NCI-H69 (cell line): Measurements from ENCODE around the gene FOXRED1.
A peak's percentile ranks its signal among the peaks of the same experiment; 100 is the strongest.

ENCODE experiments used
- DNase-seq: peaks from one replicate; lab custom pipeline; 2025; lab: John Stamatoyannopoulos, UW

The FOXRED1 gene

DNA sequence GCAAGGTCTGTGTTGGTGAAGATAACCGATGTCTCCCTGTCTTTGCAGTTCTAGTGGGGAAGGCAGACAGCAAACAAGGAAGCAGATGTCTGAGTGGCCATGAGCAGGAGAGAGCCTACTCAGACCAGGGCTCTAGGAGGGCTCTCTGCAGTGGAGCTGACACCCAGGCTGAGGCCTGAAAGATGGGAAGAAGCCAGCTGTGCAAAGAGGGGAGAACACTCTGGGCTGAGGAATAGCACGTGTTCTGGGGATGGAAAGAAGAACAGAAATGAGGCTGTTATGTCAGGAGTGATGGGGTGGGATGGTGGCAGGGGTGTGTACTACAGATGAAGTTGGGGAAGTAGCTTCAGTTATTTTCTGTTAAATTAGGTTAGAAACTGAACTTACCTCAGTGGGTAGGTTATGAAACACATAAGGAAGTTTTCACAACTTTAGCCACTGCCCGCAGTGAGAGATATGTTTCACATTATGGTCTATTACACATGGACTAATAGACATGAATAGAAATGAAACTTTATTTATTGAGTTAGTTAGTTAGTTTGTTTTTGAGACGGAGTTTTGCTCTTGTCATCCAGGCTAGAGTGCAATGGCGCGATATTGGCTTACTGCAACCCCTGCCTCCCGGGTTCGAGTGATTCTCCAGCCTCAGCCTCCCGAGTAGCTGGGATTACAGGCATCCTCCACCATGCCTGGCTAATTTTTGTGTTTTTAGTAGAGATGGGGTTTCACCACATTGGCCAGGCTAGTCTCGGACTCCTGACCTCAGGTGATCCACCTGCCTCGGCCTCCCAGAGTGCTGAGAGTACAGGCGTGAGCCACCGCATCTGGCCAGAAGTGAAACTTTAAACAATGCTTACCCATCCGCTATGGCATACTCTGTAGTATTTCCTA lies 42.7 kb downstream of the FOXRED1 start:
- DNase-seq, result no peak

DNA sequence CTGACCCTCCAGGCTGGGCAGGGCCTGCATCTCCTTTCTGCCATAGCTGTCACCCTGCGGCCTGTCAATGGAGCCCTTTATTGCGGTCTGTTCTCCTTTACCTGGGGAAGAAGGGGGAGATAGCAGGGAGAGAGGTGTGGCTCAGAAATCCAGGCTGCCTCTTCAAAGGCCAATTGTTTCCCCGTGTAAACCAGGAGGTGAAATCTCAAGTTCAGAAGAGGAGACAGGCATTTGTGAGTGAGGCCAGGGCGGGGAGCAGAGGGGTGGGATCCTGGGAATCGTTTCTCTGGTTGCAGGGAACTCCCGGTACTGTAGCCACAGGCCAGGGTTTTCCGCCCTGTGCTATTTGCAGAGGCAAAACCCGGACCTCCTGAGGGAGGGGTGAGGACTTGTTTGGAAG lies 44.0 kb downstream of the FOXRED1 start:
- no peak for DNase-seq

DNA sequence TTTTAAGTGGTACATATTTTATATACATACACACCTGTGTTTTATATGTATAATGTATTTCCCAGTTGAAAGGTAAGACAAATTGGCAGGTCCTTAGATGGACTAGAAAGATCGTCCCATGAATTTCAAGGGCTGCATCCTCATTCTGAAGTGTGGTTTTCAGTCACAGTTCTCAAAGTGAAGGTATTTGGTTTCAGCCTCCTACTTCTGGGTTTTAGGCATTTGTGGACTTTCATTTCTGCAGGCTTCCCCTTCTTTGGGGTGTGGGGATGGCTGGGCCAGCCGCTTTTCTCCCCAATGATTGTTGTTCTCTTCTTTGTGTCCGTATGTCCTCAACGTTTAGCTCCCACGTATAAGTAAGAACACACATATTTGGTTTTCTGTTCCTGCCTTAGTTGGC lies 44.9 kb downstream of the FOXRED1 start:
- DNase-seq, result no peak

- no peak for DNase-seq
Measured at GRCh38 chr11:126317432-126317755, 48.4 kb downstream of the FOXRED1 start.

DNA sequence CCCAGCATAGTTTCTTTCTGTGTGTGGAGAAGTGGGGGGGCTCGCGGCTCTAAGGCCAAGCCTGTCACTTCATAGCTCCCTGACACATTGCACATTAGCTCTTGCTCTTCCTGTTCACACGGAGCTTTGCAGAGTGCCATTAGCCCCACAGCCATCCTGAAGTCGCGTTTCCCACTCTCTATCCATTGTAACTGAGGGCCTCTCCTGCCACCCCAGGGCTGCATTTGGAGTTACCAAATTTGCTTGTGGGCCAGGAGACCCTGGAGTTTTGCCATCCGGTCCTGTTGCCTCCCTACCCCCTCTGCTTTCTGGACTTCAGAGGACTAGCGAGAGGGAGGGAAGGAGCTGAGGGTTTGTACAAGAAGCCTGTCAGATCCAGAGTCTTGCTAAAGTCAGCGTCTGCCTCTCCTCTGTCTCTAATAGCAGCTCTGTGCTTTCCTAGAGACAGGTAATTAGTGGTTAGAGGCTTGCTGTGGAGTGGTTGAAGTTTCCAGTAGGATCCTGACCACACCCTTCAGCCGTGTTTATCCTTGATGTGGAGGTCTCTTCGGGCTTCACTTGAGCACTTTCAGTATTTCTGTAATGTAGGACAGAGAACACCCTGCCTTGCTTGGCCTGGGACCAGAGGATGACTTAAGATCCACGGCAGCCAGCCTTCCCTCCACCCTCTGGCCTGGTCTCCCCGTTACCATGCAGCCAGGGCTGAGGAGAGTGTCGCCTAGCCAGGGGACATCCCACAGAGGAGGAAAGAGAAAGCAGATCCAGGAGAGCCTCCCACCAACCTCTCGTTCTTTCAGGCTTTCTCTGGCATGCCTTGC lies 49.0 kb downstream of the FOXRED1 start:
- peak; percentile 72 for DNase-seq

- DNase-seq, result peak; percentile 17
Measured at GRCh38 chr11:126318574-126319373, 49.8 kb downstream of the FOXRED1 start.

DNA sequence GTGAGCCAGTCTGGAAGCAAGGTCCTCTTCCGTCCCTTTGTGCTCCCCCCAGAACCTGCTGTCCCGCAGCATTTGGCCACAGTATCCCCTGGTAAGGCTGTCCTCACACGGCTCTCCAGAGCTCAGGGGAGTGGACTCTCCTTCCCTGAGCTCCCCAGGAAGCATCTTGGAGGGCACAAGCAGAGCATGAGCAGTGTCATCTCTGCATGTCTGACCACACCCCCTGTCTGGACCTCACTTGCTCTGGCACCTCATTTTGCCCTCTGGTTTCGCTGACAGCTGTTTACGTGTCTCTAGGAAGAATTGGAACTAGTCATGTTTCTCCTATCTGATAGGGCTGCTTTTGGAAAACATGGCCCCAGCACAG lies 50.4 kb downstream of the FOXRED1 start:
- DNase-seq, result no peak

DNA sequence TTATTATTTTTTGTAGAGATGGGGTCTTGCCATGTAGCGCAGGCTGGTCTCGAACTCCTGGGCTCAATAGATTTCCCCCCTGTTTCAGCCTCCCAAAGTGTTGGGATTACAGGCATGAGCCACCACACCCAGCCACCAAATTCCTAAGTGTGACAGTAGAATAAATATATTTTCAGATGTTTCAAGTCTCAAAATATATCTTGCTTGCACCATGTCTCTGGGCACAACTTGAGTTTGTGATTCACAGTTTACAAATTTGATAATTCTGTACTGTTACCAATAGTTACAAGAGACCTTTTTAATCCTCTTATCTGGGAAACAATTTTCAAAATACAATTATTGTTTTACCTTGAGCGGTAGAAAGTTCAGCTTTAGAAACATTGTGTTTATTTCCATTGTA lies 54.0 kb downstream of the FOXRED1 start:
- no peak for DNase-seq

DNA sequence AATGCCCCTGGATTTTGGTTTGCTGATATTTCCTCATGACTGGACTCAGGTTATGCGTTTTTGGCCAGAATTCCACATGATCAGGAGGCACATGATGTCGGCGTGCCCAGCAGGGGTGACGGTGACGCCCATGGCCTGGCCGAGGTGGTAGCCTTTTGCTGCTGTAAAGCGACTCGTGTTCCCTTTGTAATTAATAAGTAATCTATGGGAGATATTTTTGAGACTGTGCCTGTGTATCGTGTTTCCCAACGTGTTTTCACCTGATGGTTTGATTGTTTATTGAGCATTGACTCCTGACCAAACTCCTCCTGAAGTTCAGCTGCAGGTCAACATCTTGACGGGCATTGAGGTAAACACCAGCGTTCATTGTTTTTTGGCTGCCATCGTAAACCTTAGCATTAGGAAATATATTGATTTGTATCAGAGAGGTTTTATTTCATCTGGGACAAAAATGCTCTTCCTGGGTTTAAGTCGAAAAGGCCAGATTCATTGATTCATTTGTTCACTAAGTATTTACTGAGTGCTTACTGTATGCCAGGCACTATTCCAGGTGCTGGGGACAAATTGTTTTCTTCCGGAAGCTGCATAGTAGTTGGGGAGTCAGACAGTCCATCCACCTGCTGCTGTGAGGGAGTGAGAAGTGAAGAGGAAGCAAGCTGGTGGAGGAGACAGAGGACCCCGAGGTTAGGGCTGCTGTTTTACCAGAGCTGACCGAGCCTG lies 58.5 kb downstream of the FOXRED1 start:
- no peak for DNase-seq
